Measurements from ENCODE around the gene APOBEC3G.
"Not testable (repeated sequence)": the region's sequence is repeated elsewhere in the genome, so short reads cannot be mapped to it uniquely, and the experiment has no call there.

Gene APOBEC3G

DNA sequence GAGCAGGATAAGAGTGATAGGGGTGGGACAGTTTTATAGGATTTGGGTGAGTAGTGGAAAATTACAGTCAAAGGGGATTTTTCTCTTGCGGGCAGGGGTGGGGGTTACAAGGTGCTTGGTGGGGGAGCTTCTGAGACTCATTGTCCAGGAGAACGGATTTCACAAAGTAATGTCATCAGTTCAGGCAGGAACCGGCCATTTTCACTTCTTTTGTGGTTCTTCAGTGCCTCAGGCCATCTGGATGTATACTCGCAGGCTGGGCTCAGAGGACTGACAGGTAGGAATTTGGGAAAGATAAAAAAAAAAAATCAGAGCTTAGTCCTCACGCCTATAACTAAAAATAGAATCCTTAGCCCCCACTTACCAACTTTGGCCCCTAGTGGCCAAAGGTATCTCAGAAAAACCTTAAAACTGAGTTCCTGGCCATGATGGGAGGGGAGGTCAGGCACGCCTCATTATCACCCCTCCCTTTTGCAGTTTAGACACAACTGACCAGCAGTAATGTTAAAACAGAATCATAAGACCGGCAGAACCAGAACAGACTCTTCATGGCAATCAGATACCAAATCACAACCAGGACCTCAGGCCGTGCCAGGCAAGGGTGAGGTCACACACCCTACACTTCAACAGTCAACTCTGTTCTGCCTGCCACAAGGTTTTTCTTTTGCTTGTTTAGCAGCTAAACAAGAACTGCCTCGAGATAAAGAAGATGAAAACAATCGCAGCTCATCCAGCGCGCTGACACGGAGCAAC, 8.9 kb upstream of the APOBEC3G start:
- no peak for DNase-seq

- DNase-seq: no peak
These were observed 6.9 kb upstream of the APOBEC3G start for GRCh38 chr22:39070186-39070585.

DNA sequence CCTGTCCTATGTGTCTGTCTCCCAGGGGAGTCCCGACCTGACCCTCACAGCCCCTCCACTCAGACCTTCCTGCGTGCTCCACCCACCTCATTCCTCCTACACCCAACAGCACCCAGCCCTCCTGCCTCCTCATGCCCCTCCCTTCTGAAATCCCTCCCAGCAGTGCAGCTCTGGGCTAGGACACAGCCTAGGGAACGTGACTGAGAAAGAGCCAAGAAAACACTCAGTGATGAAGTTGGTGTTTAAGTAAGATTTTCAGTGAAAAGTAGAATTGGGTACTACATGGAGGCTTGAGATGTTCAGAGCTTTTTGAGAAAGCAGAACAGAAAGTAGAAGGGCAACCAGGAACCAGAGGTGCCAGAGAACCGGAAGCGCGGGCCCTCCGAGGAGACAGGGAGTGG, 4.5 kb upstream of the APOBEC3G start:
- DNase-seq: not testable (repeated sequence)

DNA sequence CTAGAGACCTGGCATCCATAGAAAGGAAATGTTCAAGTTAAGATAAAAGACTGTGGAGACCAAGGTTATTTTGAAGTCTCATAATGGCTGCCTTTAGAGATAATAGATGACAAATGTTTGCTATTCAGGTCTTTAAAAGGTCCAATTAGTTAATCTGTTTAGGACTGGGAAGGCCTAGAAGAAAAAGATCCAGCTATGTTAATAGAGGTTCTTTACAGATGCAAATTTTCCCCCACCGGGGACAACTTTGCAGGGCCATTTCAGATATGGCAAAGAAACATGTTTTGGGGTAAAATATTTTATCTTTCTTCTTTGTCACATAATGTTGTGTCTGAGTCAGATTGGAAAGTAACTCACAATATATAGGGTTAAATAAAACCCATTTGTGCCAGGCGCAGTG, 3.1 kb upstream of the APOBEC3G start:
- no peak for DNase-seq

DNA sequence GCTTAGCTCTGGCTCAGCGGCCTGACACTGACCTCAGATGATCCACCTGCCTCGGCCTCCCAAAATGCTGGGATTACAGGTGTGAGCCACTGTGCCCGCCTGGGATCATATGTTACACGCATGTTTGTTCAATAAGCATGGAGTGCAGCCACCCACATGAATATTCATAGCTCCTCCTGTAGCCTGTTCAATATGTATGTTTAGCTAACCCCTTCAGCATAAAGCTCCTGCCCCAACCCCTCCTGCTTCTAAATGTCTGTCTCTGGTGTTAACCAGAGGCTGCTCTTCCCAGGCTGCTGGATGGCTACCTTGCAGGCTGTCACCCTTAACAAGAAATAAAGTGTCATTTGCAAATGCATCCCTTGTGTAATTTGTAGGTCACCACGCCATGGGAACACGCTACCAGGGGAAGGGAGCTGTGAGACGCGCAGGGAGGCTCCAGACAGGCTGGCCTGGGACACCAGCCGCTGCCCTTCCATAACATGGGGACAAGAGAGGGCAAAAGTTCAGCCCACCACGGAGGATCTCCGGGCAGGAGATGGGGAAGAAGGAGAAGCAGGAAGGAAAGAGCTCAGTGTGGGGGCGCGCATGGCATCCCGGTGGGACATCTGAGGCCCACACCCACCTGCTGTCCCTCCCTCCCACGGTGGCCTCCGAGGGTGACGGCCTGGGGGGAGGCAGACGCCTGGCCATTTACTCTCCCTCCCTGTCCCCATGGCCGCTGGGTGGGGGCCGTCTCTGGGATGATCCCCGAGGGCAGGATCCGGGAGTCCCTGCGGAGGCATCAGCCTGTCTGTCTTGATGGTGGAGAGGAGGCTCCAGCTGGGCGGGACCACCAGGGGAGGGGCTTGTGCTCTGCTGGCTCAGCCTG, 685 bp upstream of the APOBEC3G start:
- not testable (repeated sequence) for DNase-seq

- not testable (repeated sequence) for DNase-seq
These were observed 837 bp downstream of the APOBEC3G start for GRCh38 chr22:39077912-39078311.

GRCh38 chr22:39078329-39078728, 1.3 kb downstream of the APOBEC3G start:
- DNase-seq: no peak

GRCh38 chr22:39079054-39079637, 2.1 kb downstream of the APOBEC3G start:
- DNase-seq: not testable (repeated sequence)

DNA sequence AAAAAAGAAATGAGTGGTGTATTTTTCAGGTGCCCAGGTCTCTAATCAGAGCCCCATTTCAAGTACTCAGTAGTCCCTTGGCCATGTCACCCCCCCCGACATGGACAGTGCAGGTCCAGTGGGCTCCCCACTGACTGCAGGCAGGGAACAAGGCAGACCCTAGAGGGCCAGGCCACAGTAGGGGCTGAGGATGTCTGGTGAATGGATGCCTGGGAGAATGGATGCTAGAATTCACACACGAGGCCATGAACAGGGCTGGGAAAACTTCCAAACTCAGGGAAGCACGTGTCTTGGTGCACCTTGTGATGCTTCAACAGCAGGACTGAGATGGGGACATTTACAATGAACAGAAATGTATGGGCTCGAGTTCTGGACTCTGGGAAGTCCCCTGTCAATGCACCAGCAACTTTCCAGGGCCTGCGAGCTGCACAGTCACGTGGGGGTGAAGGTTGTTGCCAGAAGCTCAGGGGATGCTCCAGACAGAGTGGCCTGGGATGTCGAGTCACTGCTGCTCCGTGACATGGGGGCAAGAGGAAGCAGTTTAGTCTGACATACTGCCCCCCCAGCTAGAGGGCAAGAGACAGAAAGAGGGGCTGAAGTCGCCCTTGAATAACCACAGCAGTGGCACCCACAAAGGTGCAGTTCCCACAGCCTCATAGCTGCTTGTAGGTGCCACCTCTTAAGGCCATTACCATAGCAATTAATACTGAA, 3.1 kb downstream of the APOBEC3G start:
- no peak for DNase-seq

- DNase-seq: no peak
These were observed 3.9 kb downstream of the APOBEC3G start for GRCh38 chr22:39081016-39081415.

GRCh38 chr22:39081598-39081997, 4.5 kb downstream of the APOBEC3G start:
- no peak for DNase-seq

DNA sequence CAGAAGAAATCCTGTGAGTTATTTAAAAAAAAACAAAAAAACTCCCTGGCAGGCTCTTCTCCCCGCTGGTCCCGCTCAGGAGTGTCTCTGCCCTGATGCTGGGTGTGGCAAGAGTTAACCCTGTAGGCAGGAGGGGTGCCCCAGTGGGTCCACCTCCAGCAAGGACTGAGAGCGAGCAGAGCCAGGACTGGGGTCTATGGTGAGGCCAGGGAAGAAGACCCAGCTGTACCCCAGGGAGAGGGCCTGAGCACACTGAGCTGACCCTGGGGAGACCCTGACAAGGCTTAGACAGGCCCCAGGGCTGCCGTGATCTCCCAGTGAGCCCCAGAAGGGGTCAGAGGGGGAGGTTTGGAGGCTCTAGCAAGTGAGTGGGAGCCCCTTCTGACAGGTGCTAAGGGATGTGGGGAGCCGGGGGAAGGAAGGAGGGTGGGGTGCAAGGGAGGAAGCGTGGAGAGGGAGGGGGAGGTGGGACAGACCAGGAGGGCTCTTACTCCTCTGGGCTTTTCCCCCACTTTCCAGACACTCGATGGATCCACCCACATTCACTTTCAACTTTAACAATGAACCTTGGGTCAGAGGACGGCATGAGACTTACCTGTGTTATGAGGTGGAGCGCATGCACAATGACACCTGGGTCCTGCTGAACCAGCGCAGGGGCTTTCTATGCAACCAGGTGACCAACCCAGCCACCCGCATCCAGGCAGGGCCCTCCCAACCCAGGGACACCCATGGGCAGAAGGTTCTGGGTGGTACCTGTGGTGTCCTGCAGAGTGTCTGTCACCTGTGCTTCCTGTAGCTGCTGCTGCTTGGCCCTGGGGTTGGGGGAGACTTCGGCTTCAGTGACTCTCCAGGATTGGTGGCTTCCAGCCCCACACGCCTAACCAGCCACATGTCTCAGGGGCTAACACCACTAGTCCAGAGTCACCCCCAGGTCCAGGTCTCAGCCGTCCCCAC, 6.4 kb downstream of the APOBEC3G start:
- no peak for DNase-seq

- no peak for DNase-seq
These were observed 7.6 kb downstream of the APOBEC3G start for GRCh38 chr22:39084666-39085065.

GRCh38 chr22:39087098-39087497, 10.0 kb downstream of the APOBEC3G start:
- DNase-seq: no peak

GRCh38 chr22:39087881-39088684, 11.0 kb downstream of the APOBEC3G start:
- DNase-seq: peak; percentile 83

GRCh38 chr22:39088685-39089032, 11.6 kb downstream of the APOBEC3G start:
- no peak for DNase-seq

DNA sequence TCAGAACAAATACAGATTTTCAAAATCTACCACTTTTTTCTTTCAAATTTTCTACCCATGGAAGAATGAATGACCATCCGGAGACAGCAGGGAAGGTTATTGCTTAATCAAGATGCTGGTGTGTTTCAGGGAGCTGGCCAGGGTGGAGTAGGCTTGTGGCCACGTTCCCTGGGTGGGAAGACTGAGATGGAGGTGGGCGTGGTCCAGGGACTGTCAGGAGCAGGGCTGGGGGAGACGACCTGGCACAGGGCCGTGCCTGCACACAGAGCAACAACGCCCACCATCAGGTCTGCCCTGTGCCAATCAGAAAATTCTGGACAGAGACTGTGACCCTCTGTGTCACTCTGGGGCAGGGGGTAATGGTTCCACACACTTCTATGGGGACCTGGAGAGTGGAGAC, 12.9 kb downstream of the APOBEC3G start:
- DNase-seq: no peak

DNA sequence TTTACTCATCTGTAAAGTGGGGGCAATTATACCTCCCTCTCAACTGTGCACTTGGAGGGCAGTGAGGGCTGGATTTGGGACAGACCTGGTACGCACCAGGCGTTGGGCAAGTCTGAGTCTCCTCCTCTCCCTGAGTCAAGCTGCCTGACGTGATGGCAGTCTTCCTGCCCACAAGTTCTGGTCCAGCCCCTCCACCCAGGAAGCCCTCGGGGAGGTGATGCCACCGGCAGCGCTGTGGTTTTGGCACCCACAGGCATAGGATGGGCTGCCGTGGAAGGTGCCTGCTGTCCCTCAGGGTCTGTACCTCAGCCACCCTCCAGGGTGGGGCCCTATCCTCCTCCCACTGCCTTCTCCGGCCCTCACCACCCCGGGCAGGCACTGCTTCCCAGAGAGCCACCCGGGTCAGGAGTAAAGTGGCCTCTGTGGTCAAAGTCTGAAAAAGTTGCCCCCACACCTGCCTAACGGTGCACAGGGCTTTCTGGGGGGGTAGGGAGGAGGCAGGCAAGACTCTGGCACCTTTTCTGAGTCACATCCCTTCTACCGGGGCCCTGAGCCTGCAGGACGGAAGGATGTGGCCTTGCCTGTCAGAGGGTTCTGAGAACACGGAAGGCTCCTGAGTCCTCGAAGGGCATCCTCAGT, 13.5 kb downstream of the APOBEC3G start:
- DNase-seq: no peak

DNA sequence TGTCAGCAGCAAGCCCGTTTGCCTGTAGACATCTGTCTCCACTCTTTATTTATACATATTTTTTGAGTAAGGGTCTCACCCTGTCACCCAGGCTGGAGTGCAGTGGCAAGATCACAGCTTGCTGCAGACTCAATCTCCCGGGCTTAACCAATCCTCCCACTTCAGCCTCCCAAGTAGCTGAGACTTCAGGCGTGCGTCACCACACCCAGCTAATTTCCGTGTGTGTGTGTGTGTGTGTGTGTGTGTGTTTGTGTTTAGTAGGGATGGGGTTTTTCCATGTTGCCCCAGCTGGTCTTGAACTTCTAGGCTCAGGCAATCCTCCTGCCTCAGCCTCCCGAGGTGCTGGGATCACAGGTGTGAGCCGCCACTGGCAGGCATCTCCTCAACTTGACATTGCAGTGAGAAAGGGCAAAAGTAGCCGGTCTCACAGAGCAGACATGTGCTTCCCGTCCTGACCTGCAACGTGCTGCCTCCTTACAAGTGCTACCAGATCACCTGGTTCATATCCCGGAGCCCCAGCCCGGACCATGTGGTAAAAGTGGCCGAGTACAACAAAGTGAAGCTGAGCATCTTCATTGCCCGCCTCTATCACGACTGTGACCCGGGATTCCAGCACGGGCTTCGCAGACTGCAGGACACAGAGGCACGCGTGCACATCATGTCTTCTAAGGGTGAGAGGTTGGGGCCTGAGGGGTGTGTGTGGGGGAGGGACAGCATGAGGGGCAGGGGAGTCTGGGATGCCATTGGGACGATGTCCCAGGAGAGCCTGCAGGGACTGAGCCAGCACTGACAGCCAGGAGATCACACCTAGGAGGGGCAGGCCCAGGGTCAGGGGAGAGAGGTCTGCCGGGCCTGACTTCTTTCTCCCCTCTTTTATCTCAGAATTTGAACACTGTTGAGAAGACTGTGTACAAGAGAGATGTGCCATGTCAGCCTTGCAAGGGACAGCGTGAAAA, 14.3 kb downstream of the APOBEC3G start:
- DNase-seq: no peak
